COR-L47 (cell line): ENCODE data around the gene FOXP1.
A peak's percentile ranks its signal among the peaks of the same experiment; 100 is the strongest.

ENCODE experiments used
- DNase-seq: peaks from one replicate; lab custom pipeline; 2025; lab: John Stamatoyannopoulos, UW

Gene FOXP1

GRCh38 chr3:71005702-71006321 lies 577.7 kb downstream of the FOXP1 start:
- DNase-seq, result no peak

GRCh38 chr3:71003511-71003910 lies 580.0 kb downstream of the FOXP1 start:
- no peak for DNase-seq

GRCh38 chr3:71002298-71002697 lies 581.2 kb downstream of the FOXP1 start:
- DNase-seq, result no peak

- no peak for DNase-seq
Measured at GRCh38 chr3:71001303-71001830, 582.2 kb downstream of the FOXP1 start.

- DNase-seq, result no peak
Measured at GRCh38 chr3:71000483-71000882, 583.0 kb downstream of the FOXP1 start.

- DNase-seq, result no peak
Measured at GRCh38 chr3:70999730-71000129, 583.8 kb downstream of the FOXP1 start.

- no peak for DNase-seq
Measured at GRCh38 chr3:70996082-70996481, 587.4 kb downstream of the FOXP1 start.

- no peak for DNase-seq
Measured at GRCh38 chr3:70994644-70995043, 588.9 kb downstream of the FOXP1 start.

GRCh38 chr3:70992562-70993204 lies 590.8 kb downstream of the FOXP1 start:
- no peak for DNase-seq

GRCh38 chr3:70992131-70992530 lies 591.4 kb downstream of the FOXP1 start:
- DNase-seq, result no peak

- no peak for DNase-seq
Measured at GRCh38 chr3:70990723-70991122, 592.8 kb downstream of the FOXP1 start.

- no peak for DNase-seq
Measured at GRCh38 chr3:70990185-70990584, 593.3 kb downstream of the FOXP1 start.

GRCh38 chr3:70989174-70989573 lies 594.4 kb downstream of the FOXP1 start:
- no peak for DNase-seq

- no peak for DNase-seq
Measured at GRCh38 chr3:70988111-70988510, 595.4 kb downstream of the FOXP1 start.

GRCh38 chr3:70985572-70985971 lies 598.0 kb downstream of the FOXP1 start:
- no peak for DNase-seq

- no peak for DNase-seq
Measured at GRCh38 chr3:70984776-70985482, 598.6 kb downstream of the FOXP1 start.

GRCh38 chr3:70982700-70983140 lies 600.8 kb downstream of the FOXP1 start:
- DNase-seq, result no peak

GRCh38 chr3:70982284-70982683 lies 601.2 kb downstream of the FOXP1 start:
- no peak for DNase-seq

- peak; percentile 19 for DNase-seq
Measured at GRCh38 chr3:70981231-70981880, 602.2 kb downstream of the FOXP1 start.

GRCh38 chr3:70980646-70981170 lies 602.8 kb downstream of the FOXP1 start:
- no peak for DNase-seq

GRCh38 chr3:70979983-70980645 lies 603.4 kb downstream of the FOXP1 start:
- no peak for DNase-seq

GRCh38 chr3:70977712-70978111 lies 605.8 kb downstream of the FOXP1 start:
- DNase-seq, result no peak
